HG02798 (cell line): ENCODE data around the gene RPS27A.
"Not testable (repeated sequence)": the region's sequence is repeated elsewhere in the genome, so short reads cannot be mapped to it uniquely, and the experiment has no call there.

Experiments
- ATAC-seq: cut with Tn5 transposase; IDR thresholded peaks from one replicate; pipeline ENCODE4 v1.9.1; 2021; ENCODE audit warnings: mild to moderate bottlenecking; ENCODE audit not compliant: unreplicated experiment, poor library complexity

RPS27A gene

GRCh38 chr2:55236992-55237543 is 4.6 kb downstream of the RPS27A start:
- ATAC-seq: no peak

- ATAC-seq: no peak
Observed at GRCh38 chr2:55239656-55240222, 7.3 kb downstream of the RPS27A start.

- ATAC-seq: not testable (repeated sequence)
Observed at GRCh38 chr2:55241582-55241981, 9.1 kb downstream of the RPS27A start.

- no peak for ATAC-seq
Observed at GRCh38 chr2:55242617-55243016, 10.1 kb downstream of the RPS27A start.

- no peak for ATAC-seq
Observed at GRCh38 chr2:55245411-55245810, 12.9 kb downstream of the RPS27A start.

GRCh38 chr2:55247025-55247424 is 14.5 kb downstream of the RPS27A start:
- no peak for ATAC-seq

- no peak for ATAC-seq
Observed at GRCh38 chr2:55252832-55253231, 20.3 kb downstream of the RPS27A start.

- not testable (repeated sequence) for ATAC-seq
Observed at GRCh38 chr2:55259586-55259985, 27.1 kb downstream of the RPS27A start.

GRCh38 chr2:55268288-55268906 is 35.9 kb downstream of the RPS27A start:
- no peak for ATAC-seq

- ATAC-seq: peak; percentile 97
Observed at GRCh38 chr2:55268907-55269644, 36.6 kb downstream of the RPS27A start, which contains the start of gene MTIF2. Gene MTIF2, minus strand, starts transcription at chr2:55269231. Its CDS starts 5,373 bp downstream, at chr2:55263858.

GRCh38 chr2:55269645-55269990 is 37.1 kb downstream of the RPS27A start:
- ATAC-seq: no peak

- ATAC-seq: not testable (repeated sequence)
Observed at GRCh38 chr2:55274346-55274745, 41.9 kb downstream of the RPS27A start.

GRCh38 chr2:55277310-55277709 is 44.8 kb downstream of the RPS27A start:
- ATAC-seq: no peak

- not testable (repeated sequence) for ATAC-seq
Observed at GRCh38 chr2:55279214-55279835, 46.8 kb downstream of the RPS27A start.

- ATAC-seq: not testable (repeated sequence)
Observed at GRCh38 chr2:55279859-55280424, 47.5 kb downstream of the RPS27A start.

- ATAC-seq: not testable (repeated sequence)
Observed at GRCh38 chr2:55280851-55281546, 48.5 kb downstream of the RPS27A start.

- peak; percentile 99 for ATAC-seq
Observed at GRCh38 chr2:55282110-55282917, 49.8 kb downstream of the RPS27A start.

GRCh38 chr2:55283083-55283482 is 50.6 kb downstream of the RPS27A start:
- no peak for ATAC-seq
